HepG2 (cell line): Measurements from ENCODE around the gene PITPNM2. TPM values are rescaled to one million over a fixed set of nuclear protein-coding genes. Genes with fewer than 3 reads are reported as not detected.
A peak's percentile ranks its signal among the peaks of the same experiment; 100 is the strongest.

Source experiments
- AHR ChIP-seq: IDR thresholded peaks from 2 replicates; pipeline ENCODE4 v1.6.1; 2018; ENCODE audit warnings: missing genetic modification reagents, missing compliant biosample characterization
- ARID2 ChIP-seq: sonication (generic); formaldehyde crosslinking; IDR thresholded peaks from 2 replicates; pipeline ENCODE4 v1.8.1; 2022; ENCODE audit warnings: mild to moderate bottlenecking, missing genetic modification reagents, borderline replicate concordance
- BATF2 ChIP-seq: sonication (generic); formaldehyde crosslinking; IDR thresholded peaks from 2 replicates; pipeline ENCODE4 v1.8.0; 2022; ENCODE audit warnings: mild to moderate bottlenecking, missing genetic modification reagents, moderate library complexity
- CENPT ChIP-seq: sonication (generic); formaldehyde crosslinking; IDR thresholded peaks from 2 replicates; pipeline ENCODE4 v1.8.0; 2022; ENCODE audit warnings: low read depth, mild to moderate bottlenecking, moderate library complexity, missing genetic modification reagents
- GABPB1 ChIP-seq: IDR thresholded peaks from 2 replicates; pipeline ENCODE4 v1.6.1; 2016; ENCODE audit warnings: mild to moderate bottlenecking, missing genetic modification reagents, moderate library complexity, missing compliant biosample characterization
- HNRNPUL1 ChIP-seq: fragments of 200-400 bp; formaldehyde crosslinking; IDR thresholded peaks from 2 replicates; pipeline ENCODE4 v1.6.1; 2017; ENCODE audit warnings: low read depth, mild to moderate bottlenecking, low read length, moderate library complexity
- LRRFIP1 ChIP-seq: sonication (generic); formaldehyde crosslinking; conservative IDR thresholded peaks from 2 replicates; pipeline ENCODE4 v1.4.0; 2020; ENCODE audit warnings: missing genetic modification reagents
- MAFF ChIP-seq: IDR thresholded peaks from 2 replicates; pipeline ENCODE4 v1.6.1; 2011; ENCODE audit warnings: low read depth, low read length, improper control_type of control experiment
- MTF1 ChIP-seq: sonication (generic); formaldehyde crosslinking; IDR thresholded peaks from 2 replicates; pipeline ENCODE4 v1.5.0; 2020; ENCODE audit warnings: missing genetic modification reagents
- NFAT5 ChIP-seq: sonication (generic); formaldehyde crosslinking; IDR thresholded peaks from 2 replicates; pipeline ENCODE4 v1.4.0; 2020; ENCODE audit warnings: missing genetic modification reagents
- PATZ1 ChIP-seq: sonication (generic); formaldehyde crosslinking; IDR thresholded peaks from 2 replicates; pipeline ENCODE4 v1.4.0; 2020; ENCODE audit warnings: missing genetic modification reagents
- PPARG ChIP-seq: conservative IDR thresholded peaks from 2 replicates; pipeline ENCODE4 v1.6.1; 2016; ENCODE audit warnings: missing biosample characterization, missing genetic modification reagents
- TIGD3 ChIP-seq: sonication (generic); formaldehyde crosslinking; IDR thresholded peaks from 2 replicates; pipeline ENCODE4 v1.5.1; 2020; ENCODE audit warnings: mild to moderate bottlenecking, missing genetic modification reagents, borderline replicate concordance
- ZNF333 ChIP-seq: sonication (generic); formaldehyde crosslinking; IDR thresholded peaks from 2 replicates; pipeline ENCODE4 v1.4.0; 2020; ENCODE audit warnings: mild to moderate bottlenecking, missing genetic modification reagents, borderline replicate concordance
- ZNF790 ChIP-seq: sonication (generic); formaldehyde crosslinking; IDR thresholded peaks from 2 replicates; pipeline ENCODE4 v1.8.0; 2022; ENCODE audit warnings: missing genetic modification reagents, mild to moderate bottlenecking, borderline replicate concordance
- ZNF839 ChIP-seq: sonication (generic); formaldehyde crosslinking; IDR thresholded peaks from 2 replicates; pipeline ENCODE4 v1.4.0; 2020; ENCODE audit warnings: missing genetic modification reagents, mild to moderate bottlenecking, borderline replicate concordance
- polyA plus RNA-seq, 8 experiments: library from polyadenylated mRNA; depleted of rRNA in 3 of 8; stranded (reverse) in 7 of 8; unstranded in 1 of 8; fragments of >200 nt; fragmentation: Illumina TruSeq in 4 of 8; extraction: Trizol in 4 of 8; gene quantifications; 2 replicates each; pipeline versions ENCODE4 v1.2.1 to v1.2.3, GENCODE V29; 2011 to 2016; ENCODE audit warnings: low read depth in 4 of 8, missing spikeins in 1 of 8, mixed read lengths in 1 of 8; ENCODE audit not compliant: insufficient read depth in 1 of 8
- total RNA-seq, 5 experiments: library from RNA; depleted of rRNA; stranded (reverse); fragments of >200 nt; fragmentation: Illumina TruSeq; extraction: Trizol; gene quantifications; 2 replicates each; pipeline ENCODE4 v1.2.3, GENCODE V29; 2016; ENCODE audit warnings: low read depth in 1 of 5

The PITPNM2 gene
- total and polyA plus RNA-seq, 2 of the 13 experiments (the other 11 are each of a cell fraction or from before 2014, with no cell fraction given): 4.2 to 5.3 TPM

GRCh38 chr12:123151457-123152454 lies 866 bp upstream of the PITPNM2 start (continued):
- no peak for TF ChIP-seq LRRFIP1 (CRISPR knock-in tag)
- TF ChIP-seq ZNF839 (CRISPR knock-in tag): no peak
- peak; percentile 24; the same call in 1 of the 2 replicates for TF ChIP-seq GABPB1 (CRISPR knock-in tag)
- TF ChIP-seq PATZ1 (CRISPR knock-in tag): no peak
- TF ChIP-seq HNRNPUL1: no peak
- no peak for TF ChIP-seq MTF1 (CRISPR knock-in tag)
- TF ChIP-seq MAFF: no peak
- TF ChIP-seq AHR (CRISPR knock-in tag): no peak
- no peak for TF ChIP-seq ZNF333
- no peak for TF ChIP-seq ARID2 (CRISPR knock-in tag)
- TF ChIP-seq TIGD3 (CRISPR knock-in tag): no peak
- no peak for TF ChIP-seq BATF2
- TF ChIP-seq PPARG (CRISPR knock-in tag): no peak
- no peak for TF ChIP-seq CENPT (CRISPR knock-in tag)
- no peak for TF ChIP-seq ZNF790
- no peak for TF ChIP-seq NFAT5
